OCI-LY3 (cell line): ENCODE results near the gene NR1H3.

Experiments
- CTCF ChIP-seq: fragments of 200-600, 300-600 bp; sonication (generic); IDR thresholded peaks from 2 replicates; pipeline ENCODE4 v1.5.1; 2014; ENCODE audit warnings: antibody characterized with exemption, low read length, low read depth
- EZH2phosphoT487 ChIP-seq: fragments of 200-600 bp; shearing (Covaris generic); IDR thresholded peaks from 2 replicates; pipeline ENCODE4 v1.6.1; 2018; ENCODE audit warnings: antibody characterized with exemption, mixed run types, low read depth

- TF ChIP-seq CTCF = no peak
- no peak for TF ChIP-seq EZH2phosphoT487
Measured at GRCh38 chr11:47233051-47233450, 24.7 kb upstream of the NR1H3 start.
